T47D (cell line): ENCODE data around the gene FAM193A.

Source experiments
- DNase-seq, 2 experiments: peaks; one replicate each; pipeline versions ENCODE4 v3.0.0 to v3.0.0-alpha.2; 2011 to 2012; ENCODE audit warnings: low read depth in 1 of 2, low spot score in 1 of 2
- JUND ChIP-seq: IDR thresholded peaks from 2 replicates; pipeline ENCODE4 v1.6.1; 2012; ENCODE audit warnings: low read depth
- in situ Hi-C: cut with HindIII; loops from 2 replicates; pipeline ENCODE4 v1.10.0; 2016; ENCODE audit warnings: low sequenced_read_pairs, low pct_unique_long_range_greater_than_20kb

FAM193A gene

DNA sequence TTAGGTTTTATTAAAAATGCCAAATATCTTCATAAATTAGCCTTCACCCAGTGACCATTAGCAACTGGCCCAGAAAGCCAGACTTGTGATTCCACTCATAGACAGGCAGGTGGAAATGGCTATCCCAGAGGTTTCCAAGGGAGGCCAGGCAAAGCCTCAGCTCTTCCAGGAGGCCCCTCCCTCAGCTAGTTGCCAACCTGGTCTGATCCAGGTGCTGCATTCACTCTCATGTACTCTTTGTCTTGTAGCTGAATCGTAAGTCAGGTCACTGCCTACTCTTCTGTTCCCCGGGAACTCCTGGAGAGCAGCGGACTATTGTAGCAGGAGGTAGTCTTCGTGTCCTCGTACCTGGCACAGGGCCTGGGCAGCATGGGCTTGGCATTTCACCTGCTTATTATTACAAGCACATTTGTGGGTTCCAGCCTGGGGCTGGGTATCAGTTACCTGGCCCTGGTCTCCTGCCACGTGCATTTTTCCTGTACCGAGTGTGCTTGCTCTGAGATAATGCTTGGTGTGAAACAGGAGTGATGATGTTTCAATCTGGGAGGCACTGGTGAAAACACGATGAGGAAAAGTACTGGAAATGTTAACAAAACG, 101.6 kb downstream of the FAM193A start:
- no peak for TF ChIP-seq JUND
- in situ Hi-C loops = no loop called here
- DNase-seq = no peak

DNA sequence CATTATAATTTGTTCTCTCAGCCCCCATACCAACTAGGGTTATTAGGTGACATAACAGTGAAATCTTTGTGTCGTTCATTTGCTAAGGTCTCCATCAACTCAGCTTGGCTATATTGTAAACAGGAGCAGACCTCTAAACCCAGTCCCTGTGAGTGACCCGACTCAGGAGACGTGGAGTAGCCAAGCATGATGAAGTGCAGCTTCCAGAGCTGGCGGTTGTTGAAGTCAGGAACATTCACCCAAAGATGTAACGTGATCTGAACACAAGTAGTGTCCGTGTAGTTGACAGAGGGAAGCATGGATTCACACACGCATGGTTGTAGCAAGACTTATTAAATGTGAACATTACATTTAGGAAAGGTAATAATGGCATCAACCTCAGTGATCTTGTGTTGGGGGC, 102.3 kb downstream of the FAM193A start:
- in situ Hi-C loops = no loop called here
- no peak for DNase-seq
- no peak for TF ChIP-seq JUND

DNA sequence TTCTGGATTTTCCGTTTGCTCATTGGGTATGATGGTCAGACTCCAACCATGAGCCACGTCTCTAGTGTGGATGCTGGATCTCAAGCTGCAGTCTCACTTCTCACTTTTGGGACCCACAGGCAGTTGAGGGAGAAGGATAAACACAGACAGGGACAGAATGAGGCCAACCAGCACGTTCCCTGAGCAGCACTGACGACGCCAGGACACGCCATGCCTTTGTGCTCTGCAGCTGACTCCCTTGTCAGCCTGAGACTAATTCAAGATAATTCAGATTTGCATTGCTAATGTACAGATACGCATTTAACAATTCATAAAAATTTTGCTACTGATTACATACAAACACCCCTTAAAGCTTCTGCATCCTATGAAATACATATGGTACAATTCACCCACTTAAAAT, 106.5 kb downstream of the FAM193A start:
- in situ Hi-C loops = no loop called here
- no peak for TF ChIP-seq JUND
- DNase-seq = no peak

DNA sequence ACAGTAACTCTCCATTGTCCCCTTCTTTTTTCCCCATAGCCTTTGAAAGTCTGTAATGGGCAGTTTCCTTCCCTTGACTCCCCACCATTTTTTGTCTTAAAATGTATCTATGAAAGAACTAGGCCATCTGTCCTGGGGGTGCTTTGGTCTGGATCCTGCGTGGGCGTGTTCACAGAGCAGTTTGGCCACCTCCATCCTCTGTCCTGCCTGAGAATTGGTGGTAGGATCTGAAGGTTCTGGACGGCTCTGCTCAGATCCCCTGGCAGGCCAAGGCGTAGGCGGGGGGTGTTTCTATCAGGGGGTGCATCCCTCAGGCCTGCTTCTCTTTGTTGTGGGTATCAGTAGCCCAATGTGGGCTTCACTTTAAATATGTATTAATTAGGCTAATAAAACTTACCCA, 107.1 kb downstream of the FAM193A start:
- TF ChIP-seq JUND = no peak
- no peak for DNase-seq
- in situ Hi-C loops = no loop called here

DNA sequence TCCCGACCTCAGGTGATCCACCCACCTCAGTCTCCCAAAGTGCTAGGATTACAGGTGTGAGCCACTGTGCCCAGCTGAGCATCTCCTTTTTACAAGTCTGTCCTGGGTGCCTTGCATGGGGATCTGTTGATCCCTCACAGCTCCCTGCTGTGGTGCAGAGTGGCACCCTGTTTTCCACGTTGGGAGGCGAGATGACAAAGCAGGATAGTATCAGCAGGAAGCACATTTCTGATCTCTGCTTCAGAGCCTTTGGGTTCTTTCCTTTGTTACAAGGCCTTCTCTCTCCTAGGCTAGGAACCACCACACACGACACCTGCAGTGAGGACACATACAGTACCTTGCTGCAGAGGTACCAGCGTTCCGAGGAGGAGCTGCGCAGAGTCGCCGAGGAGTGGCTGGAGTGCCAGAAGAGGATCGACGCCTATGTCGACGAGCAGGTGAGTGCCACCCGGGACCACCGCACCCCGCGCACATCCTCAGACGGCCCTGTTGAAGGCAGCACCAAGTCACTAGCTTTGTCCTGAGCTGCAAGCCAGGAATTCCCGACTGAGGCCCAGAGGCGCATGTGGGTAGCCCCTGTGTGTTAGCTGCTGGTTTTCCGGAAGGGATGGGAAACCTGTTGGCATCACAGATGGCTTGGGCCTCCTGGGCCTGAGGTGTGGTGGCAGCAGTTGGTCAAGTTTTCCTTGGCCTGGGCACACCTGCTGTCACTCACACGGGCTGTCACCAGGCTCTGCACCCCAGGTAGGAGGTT, 110.1 kb downstream of the FAM193A start:
- no peak for DNase-seq
- in situ Hi-C loops = no loop called here
- TF ChIP-seq JUND = no peak

DNA sequence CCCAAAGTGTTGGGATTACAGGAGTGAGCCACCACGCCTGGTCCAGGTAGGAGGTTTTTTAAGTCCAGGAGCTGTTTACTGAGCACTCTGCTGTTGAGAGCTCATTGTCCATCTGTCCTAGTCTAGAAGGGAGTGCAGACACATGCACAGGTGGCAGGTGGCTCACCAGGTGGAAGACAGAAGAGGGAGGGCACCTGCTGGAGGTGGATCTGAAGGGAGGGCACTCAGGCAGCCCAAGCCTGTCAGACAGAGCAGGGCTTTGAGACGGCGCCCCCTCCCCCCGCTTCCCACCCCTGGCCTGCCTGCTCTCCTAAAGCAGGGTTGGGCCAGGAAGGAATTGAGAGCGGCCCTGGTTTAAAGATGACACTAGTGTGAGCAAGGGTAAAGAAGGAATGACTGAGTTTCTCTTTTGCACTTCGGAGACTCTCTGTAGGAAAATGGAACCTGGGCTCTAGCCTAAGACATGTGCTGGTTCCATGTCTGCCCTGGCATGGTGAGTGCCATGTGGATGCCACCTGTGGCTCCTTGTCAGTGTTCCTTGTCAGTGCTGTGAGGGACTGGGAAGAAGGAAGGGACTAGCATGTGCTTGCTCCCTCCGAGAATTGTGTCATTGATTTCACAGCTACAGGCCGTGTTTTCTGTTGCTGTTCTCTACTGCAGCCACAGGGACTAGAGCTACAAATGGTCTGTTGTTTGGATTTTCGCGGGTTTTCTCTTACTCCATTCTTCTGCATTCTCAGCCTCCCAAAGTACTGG, 111.1 kb downstream of the FAM193A start:
- TF ChIP-seq JUND = no peak
- no peak for DNase-seq
- in situ Hi-C loops = no loop called here

DNA sequence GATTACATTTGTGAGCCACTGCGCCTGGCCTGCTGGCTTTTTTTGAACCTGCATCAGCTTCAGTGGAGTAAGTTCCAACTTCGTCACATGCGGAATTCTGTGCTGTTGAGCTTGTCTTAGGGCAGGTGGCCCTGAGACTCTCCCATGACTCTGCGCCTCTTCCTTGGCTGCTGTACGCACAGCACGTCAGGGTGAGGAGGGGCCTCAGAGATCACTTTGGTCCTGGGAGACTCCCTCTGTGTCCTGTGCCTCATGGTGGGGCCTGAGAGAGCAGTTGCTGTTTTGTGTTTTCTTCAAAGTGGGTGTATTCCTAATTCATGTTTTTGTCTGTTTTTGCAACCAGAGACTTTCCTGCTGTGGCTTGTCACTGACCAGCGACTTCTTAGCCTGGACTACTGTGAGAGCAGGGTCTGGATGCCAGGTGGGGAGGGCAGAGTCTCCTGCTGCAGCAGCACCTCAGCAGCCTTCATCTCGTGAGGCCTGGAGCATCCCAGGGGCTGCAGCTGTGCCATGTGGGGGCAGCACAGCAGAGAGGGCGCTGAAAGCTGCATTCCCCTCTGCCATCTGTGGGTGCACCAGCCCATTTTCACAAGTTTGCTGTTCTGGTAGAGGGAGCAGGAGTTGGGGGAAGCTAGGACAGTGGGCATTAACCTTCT, 111.8 kb downstream of the FAM193A start:
- TF ChIP-seq JUND = no peak
- in situ Hi-C loops = no loop called here
- DNase-seq = no peak

DNA sequence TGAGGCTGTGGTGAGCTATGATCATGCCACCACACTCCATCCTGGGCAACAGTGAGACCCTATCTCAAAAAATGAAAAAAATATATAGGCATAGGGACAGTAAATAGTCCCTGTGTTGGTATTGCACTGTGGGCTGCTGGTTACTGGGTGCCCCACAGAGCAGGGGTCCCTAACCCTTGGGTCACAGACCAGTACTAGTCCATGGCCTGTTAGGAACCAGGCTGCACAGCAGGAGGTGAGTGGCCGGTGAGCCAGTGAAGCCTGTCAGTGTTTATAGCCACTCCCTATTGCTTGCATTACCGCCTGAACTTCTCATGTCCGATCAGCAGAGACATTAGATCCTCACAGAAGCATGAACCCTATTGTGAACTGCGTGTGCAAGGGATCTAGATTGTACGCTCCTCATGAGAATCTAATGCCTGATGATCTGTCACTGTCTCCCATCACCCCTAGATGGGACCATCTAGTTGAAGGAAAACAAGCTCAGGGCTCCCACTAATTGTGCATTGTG, 113.2 kb downstream of the FAM193A start:
- no peak for TF ChIP-seq JUND
- in situ Hi-C loops = no loop called here
- DNase-seq = no peak

DNA sequence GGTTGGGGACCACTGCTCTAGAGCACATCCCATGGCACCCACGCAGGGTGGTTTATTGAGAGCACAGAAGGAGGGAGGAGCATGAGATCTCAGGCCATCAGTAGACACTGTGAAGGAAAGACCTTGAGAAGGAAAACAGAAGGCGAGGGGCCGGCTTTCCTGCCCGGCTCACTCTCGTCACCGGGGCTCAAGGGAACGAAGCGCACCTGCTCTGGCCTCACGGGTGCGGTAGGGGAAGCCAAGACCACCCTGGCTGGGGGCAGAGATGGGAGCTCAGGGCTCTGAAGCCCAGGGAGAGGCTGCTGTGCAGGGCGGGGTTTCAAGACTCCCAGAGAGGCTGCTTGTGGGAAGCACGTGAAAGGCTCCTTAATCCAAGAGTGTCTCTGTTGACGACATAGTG, 113.8 kb downstream of the FAM193A start:
- in situ Hi-C loops = no loop called here
- no peak for DNase-seq
- no peak for TF ChIP-seq JUND

DNA sequence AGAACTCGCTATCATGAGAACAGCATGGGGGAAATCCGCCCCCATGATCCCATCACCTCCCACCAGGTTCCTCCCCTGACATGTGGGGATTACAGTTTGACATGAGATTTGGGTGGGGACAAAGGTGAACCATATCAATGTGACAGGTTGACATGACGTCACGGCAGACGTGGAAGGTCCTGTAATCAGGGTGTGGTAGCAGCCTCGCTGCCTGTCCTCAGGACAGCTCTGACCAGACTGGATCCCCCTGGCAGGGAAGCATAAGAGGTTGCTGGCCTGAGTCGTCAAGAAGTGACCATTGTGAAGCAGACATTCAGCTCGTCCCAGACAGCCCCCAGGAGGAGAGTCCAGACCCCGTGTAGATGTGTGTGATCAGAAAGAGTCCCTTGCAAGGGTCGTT, 115.1 kb downstream of the FAM193A start:
- DNase-seq = no peak
- in situ Hi-C loops = no loop called here
- no peak for TF ChIP-seq JUND

DNA sequence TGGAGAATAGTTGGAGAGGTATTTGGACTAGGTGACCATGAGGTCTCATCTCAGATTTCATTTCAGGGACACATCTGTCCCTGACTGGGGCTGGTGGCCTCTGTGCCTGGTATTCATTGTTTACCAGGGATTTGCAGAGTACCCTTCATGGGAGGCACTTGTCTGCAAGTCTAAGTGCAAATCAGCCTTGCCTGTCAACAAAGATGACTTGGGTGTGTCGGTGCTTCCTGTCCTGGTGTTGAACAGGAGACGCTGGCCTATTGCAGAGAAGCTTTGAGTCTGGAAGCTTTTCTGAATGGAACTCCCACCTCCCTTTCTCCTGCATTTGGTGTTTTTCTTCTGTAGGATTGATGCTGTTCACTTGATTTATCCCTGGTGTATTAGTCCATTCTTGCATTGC, 115.6 kb downstream of the FAM193A start:
- DNase-seq = no peak
- in situ Hi-C loops = no loop called here
- TF ChIP-seq JUND = no peak

DNA sequence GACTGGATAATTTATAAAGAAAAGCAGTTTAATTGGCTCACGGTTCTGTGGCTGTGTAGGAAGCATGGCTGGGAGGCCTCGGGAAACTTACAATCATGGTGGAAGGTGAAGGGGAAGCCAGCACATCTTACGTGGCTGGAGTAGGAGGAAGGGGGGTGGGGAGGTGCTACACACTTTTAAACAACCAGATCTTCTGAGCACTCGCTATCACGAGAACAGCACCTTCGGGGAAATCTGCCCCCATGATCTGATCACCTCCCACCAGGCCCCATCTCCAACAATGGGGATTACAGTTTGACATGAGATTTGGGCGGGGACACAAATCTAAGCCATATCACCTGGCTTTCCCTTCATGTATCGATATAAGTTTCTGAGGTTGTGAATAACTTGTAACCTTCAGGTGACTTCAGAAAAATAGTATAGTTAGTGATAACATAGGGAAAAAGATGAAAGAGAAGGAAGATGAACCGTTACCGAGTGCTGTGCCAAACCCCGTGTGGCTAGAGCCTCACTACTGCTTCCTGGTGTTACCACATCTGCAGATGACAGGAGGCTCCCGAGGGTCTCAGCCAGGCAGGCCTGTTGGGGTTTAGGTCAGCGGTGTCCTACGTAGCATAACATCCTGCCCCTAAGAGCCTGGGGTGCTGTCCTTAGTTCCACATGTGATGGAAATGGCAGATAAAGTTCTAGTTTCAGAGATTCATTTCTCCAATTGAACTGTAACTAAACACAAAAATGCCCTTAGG, 116.1 kb downstream of the FAM193A start:
- in situ Hi-C loops = no loop called here
- peak; percentile 30 to 34 for DNase-seq
- no peak for TF ChIP-seq JUND
